Neural cell (in vitro differentiated cells): ENCODE results near the gene CDK11B. TPM values are rescaled to one million over a fixed set of nuclear protein-coding genes. Genes with fewer than 3 reads are reported as not detected.

ENCODE experiments used
- H2AFZ ChIP-seq: fragments of 200-600, 300-800 bp; sonication (generic), shearing (Covaris generic); 2 replicates; pipeline ENCODE4 v1.6.0; 2014; ENCODE audit warnings: low read depth, mild to moderate bottlenecking, antibody characterized with exemption, low read length, moderate library complexity
- H3F3A ChIP-seq: fragments of 200-600 bp; shearing (Covaris generic); 2 replicates; pipeline ENCODE4 v1.6.1; 2016; ENCODE audit warnings: mild to moderate bottlenecking, moderate library complexity, mixed read lengths, antibody characterized with exemption, low read length; ENCODE audit not compliant: insufficient read depth, poor library complexity, severe bottlenecking
- H3K27ac ChIP-seq: fragments of 200-600, 300-800 bp; sonication (generic), shearing (Covaris generic); 2 replicates; pipeline ENCODE4 v1.5.1; 2014; ENCODE audit warnings: mild to moderate bottlenecking, low read length, moderate library complexity
- H3K27me3 ChIP-seq: fragments of 300-800, 200-600 bp; sonication (generic), shearing (Covaris generic); 2 replicates; pipeline ENCODE4 v1.6.0; 2014; ENCODE audit warnings: mild to moderate bottlenecking, low read depth, low read length, moderate library complexity; ENCODE audit not compliant: insufficient read depth
- H3K36me3 ChIP-seq: fragments of 300-800, 200-600 bp; sonication (generic), shearing (Covaris generic); 2 replicates; pipeline ENCODE4 v1.5.1; 2014; ENCODE audit warnings: mild to moderate bottlenecking, antibody characterized with exemption, low read length, moderate library complexity; ENCODE audit not compliant: insufficient read depth
- H3K4me2 ChIP-seq: fragments of 300-800, 200-600 bp; sonication (generic), shearing (Covaris generic); 2 replicates; pipeline ENCODE4 v1.6.0; 2014; ENCODE audit warnings: mild to moderate bottlenecking, low read length
- H3K4me3 ChIP-seq: fragments of 300-800, 200-600 bp; sonication (generic), shearing (Covaris generic); 2 replicates; pipeline ENCODE4 v1.5.1; 2014; ENCODE audit warnings: mild to moderate bottlenecking, low read length, moderate library complexity
- H3K79me2 ChIP-seq: fragments of 200-600 bp; shearing (Covaris generic); replicated peaks from 2 replicates; pipeline ENCODE4 v1.6.0; 2014; ENCODE audit warnings: mild to moderate bottlenecking, low read length, moderate library complexity; ENCODE audit not compliant: insufficient read depth
- H3K9ac ChIP-seq: fragments of 300-800, 200-600 bp; sonication (generic), shearing (Covaris generic); 2 replicates; pipeline ENCODE4 v1.6.1; 2016; ENCODE audit warnings: mild to moderate bottlenecking, low read length, mixed read lengths
- H3K9me2 ChIP-seq: fragments of 200-600 bp; shearing (Covaris generic); 2 replicates; pipeline ENCODE4 v1.6.1; 2016; ENCODE audit warnings: mild to moderate bottlenecking, low read length, mixed read lengths; ENCODE audit not compliant: insufficient read depth
- H3K9me3 ChIP-seq: fragments of 200-600, 300-800 bp; sonication (generic), shearing (Covaris generic); 2 replicates; pipeline ENCODE4 v1.6.1; 2016; ENCODE audit warnings: mild to moderate bottlenecking, mixed run types, low read length, moderate library complexity, mixed read lengths
- H4K20me1 ChIP-seq: fragments of 200-600 bp; shearing (Covaris generic); 2 replicates; pipeline ENCODE4 v1.6.1; 2016; ENCODE audit warnings: mild to moderate bottlenecking, mixed run types; ENCODE audit not compliant: insufficient read depth
- CTCF ChIP-seq: fragments of 450-650 bp; IDR thresholded peaks from 2 replicates; pipeline ENCODE4 v1.5.1; 2014; ENCODE audit warnings: antibody characterized with exemption, mild to moderate bottlenecking, moderate library complexity; ENCODE audit not compliant: poor library complexity, severe bottlenecking
- EP300 ChIP-seq: fragments of 450-650 bp; conservative IDR thresholded peaks from 2 replicates; pipeline ENCODE4 v1.6.1; 2014; ENCODE audit warnings: antibody characterized with exemption, mild to moderate bottlenecking, moderate library complexity; ENCODE audit not compliant: poor library complexity, severe bottlenecking
- EZH2 ChIP-seq: fragments of 200-600, 300-800 bp; shearing (Covaris generic), sonication (generic); IDR thresholded peaks from 2 replicates; pipeline ENCODE4 v1.6.1; 2014; ENCODE audit warnings: antibody characterized with exemption, low read length, borderline replicate concordance, mild to moderate bottlenecking; ENCODE audit not compliant: insufficient read depth, poor library complexity, severe bottlenecking
- MXI1 ChIP-seq: fragments of 450-650 bp; conservative IDR thresholded peaks from 2 replicates; pipeline ENCODE4 v1.6.1; 2014; ENCODE audit warnings: antibody characterized with exemption, mild to moderate bottlenecking; ENCODE audit not compliant: poor library complexity, severe bottlenecking
- POLR2AphosphoS5 ChIP-seq: IDR thresholded peaks from 2 replicates; pipeline ENCODE4 v1.6.1; 2012
- RAD21 ChIP-seq: fragments of 450-650 bp; conservative IDR thresholded peaks from 2 replicates; pipeline ENCODE4 v1.6.1; 2014; ENCODE audit warnings: antibody characterized with exemption, mild to moderate bottlenecking, moderate library complexity
- REST ChIP-seq: IDR thresholded peaks from 2 replicates; pipeline ENCODE4 v1.6.1; 2012; ENCODE audit warnings: borderline replicate concordance
- SMC3 ChIP-seq: fragments of 450-650 bp; conservative IDR thresholded peaks from 2 replicates; pipeline ENCODE4 v1.6.1; 2014; ENCODE audit warnings: antibody characterized with exemption, mild to moderate bottlenecking, moderate library complexity; ENCODE audit not compliant: poor library complexity
- TAF1 ChIP-seq: IDR thresholded peaks from 2 replicates; pipeline ENCODE4 v1.6.1; 2012; ENCODE audit warnings: low read depth
- polyA plus RNA-seq: library from polyadenylated mRNA; depleted of rRNA; stranded (reverse); fragments of >200 nt; gene quantifications from 2 replicates; pipeline ENCODE4 v1.2.3, GENCODE V29; 2014

Gene CDK11B
- polyA plus RNA-seq, 1 donor from 2014 or later, result 9.6 TPM

DNA sequence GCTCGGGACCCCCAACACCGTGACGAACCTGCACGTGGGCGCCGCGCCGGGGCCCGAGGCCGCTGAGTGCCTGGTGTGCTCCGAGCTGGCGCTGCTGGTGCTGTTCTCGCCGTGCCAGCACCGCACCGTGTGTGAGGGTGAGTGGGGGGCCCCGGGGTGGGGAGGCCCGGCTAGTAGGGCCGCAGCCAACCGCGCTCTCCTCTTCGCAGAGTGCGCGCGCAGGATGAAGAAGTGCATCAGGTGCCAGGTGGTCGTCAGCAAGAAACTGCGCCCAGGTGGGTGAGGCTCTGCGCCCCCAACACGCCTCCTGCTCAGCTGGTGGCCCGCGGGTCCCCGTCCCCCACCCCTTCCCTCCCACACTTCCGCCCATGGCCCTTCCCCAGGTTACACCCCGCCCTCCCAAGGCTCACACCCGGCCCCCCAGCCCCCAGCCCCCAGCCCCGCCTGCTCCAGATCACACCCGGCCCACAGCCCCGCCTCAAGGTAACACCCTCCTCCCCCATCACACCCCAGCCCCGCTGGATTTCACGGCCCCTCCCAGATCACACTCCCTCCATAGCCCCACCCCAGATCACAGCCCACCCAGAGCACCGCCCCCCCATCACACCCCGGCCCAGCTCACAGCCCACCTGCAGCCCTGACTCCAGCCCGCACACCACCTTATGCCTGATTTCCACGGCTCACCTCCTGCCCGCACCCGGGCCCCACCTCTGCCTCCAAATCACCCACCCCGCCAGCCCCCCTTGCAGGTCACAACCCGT lies 29.2 kb downstream of the CDK11B start:
- H3K9ac ChIP-seq, result no peak overlapping the region
- H3F3A ChIP-seq, result no peaks in the 10 kb centered on the region
- no peaks in the 10 kb centered on the region for H3K9me2 ChIP-seq
- H3K79me2 ChIP-seq, result no peaks in the 10 kb centered on the region
- no peaks in the 10 kb centered on the region for H4K20me1 ChIP-seq
- H3K27me3 ChIP-seq, result peaks cover 13% of the 10 kb centered on the region
- no peak overlapping the region for H3K27ac ChIP-seq
- TF ChIP-seq MXI1, result no peak
- TF ChIP-seq SMC3, result no peak
- no peak for TF ChIP-seq CTCF
- no peak for TF ChIP-seq TAF1
- TF ChIP-seq EZH2, result no peak
- TF ChIP-seq RAD21, result no peak
- no peak for TF ChIP-seq EP300
- TF ChIP-seq POLR2AphosphoS5, result no peak
- H3K4me3 ChIP-seq, result no peak overlapping the region
- no peak overlapping the region for H3K4me2 ChIP-seq
- H3K36me3 ChIP-seq, result peaks cover 3% of the 10 kb centered on the region
- H2AFZ ChIP-seq, result no peak overlapping the region
- no peaks in the 10 kb centered on the region for H3K9me3 ChIP-seq

- H3K79me2 ChIP-seq, result no peaks in the 10 kb centered on the region
- no peaks in the 10 kb centered on the region for H4K20me1 ChIP-seq
- no peak overlapping the region for H3K4me3 ChIP-seq
- H3K4me2 ChIP-seq, result no peak overlapping the region
- no peaks in the 10 kb centered on the region for H3F3A ChIP-seq
- H3K9me3 ChIP-seq, result no peaks in the 10 kb centered on the region
- peaks cover 13% of the 10 kb centered on the region for H3K27me3 ChIP-seq
- no peaks in the 10 kb centered on the region for H3K9me2 ChIP-seq
- peaks cover 3% of the 10 kb centered on the region for H3K36me3 ChIP-seq
- no peak overlapping the region for H3K27ac ChIP-seq
- no peak for TF ChIP-seq CTCF
- no peak for TF ChIP-seq EZH2
- TF ChIP-seq MXI1, result no peak
- TF ChIP-seq EP300, result no peak
- TF ChIP-seq REST, result no peak
- no peak for TF ChIP-seq SMC3
- TF ChIP-seq TAF1, result no peak
- no peak for TF ChIP-seq RAD21
- TF ChIP-seq POLR2AphosphoS5, result no peak
- no peak overlapping the region for H2AFZ ChIP-seq
- no peak overlapping the region for H3K9ac ChIP-seq
Observed at GRCh38 chr1:1628754-1629429, 29.9 kb downstream of the CDK11B start.
